Measurements from ENCODE around the gene VEGFC. TPM values are rescaled to one million over a fixed set of nuclear protein-coding genes. Genes with fewer than 3 reads are reported as not detected.
A peak's percentile ranks its signal among the peaks of the same experiment; 100 is the strongest.

Gene VEGFC
- total RNA-seq, 1 experiment from 2014 or later, result 11.1 TPM

GRCh38 chr4:176769514-176769913 lies 23.2 kb downstream of the VEGFC start:
- Mint-ChIP-seq H3K27ac (ENCODE audit: low read depth, unreplicated experiment) (peak overlapping the region; percentile 80), H3K4me3 (ENCODE audit: unreplicated experiment) (no peak overlapping the region), H3K27me3 (ENCODE audit: insufficient read depth, unreplicated experiment) (no peaks in the 10 kb centered on the region), H3K4me1 (ENCODE audit: insufficient read depth, unreplicated experiment) (peaks cover 22% of the 10 kb centered on the region), H3K9me3 (ENCODE audit: unreplicated experiment) (no peaks in the 10 kb centered on the region), H3K36me3 (ENCODE audit: insufficient read depth, unreplicated experiment) (no peaks in the 10 kb centered on the region)
- TF ChIP-seq, protein P1, sequence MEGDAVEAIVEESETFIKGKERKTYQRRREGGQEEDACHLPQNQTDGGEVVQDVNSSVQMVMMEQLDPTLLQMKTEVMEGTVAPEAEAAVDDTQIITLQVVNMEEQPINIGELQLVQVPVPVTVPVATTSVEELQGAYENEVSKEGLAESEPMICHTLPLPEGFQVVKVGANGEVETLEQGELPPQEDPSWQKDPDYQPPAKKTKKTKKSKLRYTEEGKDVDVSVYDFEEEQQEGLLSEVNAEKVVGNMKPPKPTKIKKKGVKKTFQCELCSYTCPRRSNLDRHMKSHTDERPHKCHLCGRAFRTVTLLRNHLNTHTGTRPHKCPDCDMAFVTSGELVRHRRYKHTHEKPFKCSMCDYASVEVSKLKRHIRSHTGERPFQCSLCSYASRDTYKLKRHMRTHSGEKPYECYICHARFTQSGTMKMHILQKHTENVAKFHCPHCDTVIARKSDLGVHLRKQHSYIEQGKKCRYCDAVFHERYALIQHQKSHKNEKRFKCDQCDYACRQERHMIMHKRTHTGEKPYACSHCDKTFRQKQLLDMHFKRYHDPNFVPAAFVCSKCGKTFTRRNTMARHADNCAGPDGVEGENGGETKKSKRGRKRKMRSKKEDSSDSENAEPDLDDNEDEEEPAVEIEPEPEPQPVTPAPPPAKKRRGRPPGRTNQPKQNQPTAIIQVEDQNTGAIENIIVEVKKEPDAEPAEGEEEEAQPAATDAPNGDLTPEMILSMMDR (IDR thresholded peaks at IDR 0.05; ENCODE audit: unreplicated experiment), result no peak
- intact Hi-C loops (cut with micrococcal nuclease), result no loop called here
- POLR2A ChIA-PET, result interaction anchor here (0.7 to 1.8 kb wide), 12 partner anchors 9 to 247 kb away, joined by 3 to 12 read pairs (median 4); no protein-coding TSS in a partner anchor
- BruUV-seq (replicated peaks), result no TSS peak
- CTCF ChIA-PET, result interaction anchor here (0.7 to 2.2 kb wide), 6 partner anchors 11 to 481 kb away, joined by 3 to 5 read pairs (median 4); no protein-coding TSS in a partner anchor
- DNase-seq (ENCODE audit: unreplicated experiment), result peak; percentile 87

DNA sequence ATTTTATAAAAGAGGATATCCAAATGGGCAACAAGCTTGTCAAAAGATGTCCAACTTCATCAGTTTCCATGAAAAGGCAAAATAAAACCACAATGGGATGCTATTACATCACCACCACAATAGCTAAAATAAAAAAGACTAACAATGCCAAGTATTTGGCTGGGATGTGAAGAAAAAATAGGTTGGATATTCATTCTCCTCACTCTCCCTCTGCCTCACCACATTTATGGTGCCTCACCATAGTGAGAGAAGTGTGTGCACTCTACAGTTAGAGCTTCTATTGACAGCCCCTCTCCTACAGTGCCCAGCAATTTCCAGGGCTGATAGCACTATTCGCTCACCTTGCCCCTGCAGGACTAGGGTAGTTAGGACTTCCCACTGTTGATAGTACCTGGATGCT lies 25.5 kb downstream of the VEGFC start:
- DNase-seq (ENCODE audit: unreplicated experiment), result no peak
- H3K4me1 Mint-ChIP-seq (ENCODE audit: insufficient read depth, unreplicated experiment), result peaks cover 29% of the 10 kb centered on the region
- H3K4me3 Mint-ChIP-seq (ENCODE audit: unreplicated experiment), result no peak overlapping the region
- no peaks in the 10 kb centered on the region for H3K9me3 Mint-ChIP-seq (ENCODE audit: unreplicated experiment)
- no peaks in the 10 kb centered on the region for H3K36me3 Mint-ChIP-seq (ENCODE audit: insufficient read depth, unreplicated experiment)
- ChIA-PET CTCF (interaction anchor here (0.6 to 1.4 kb wide), 3 partner anchors 11 to 1312 kb away, joined by 3 to 6 read pairs (median 4); no protein-coding TSS in a partner anchor), POLR2A (interaction anchor here (0.7 to 1.2 kb wide), 2 partner anchors 10 to 24 kb away, joined by 4 to 6 read pairs; no protein-coding TSS in a partner anchor)
- H3K27me3 Mint-ChIP-seq (ENCODE audit: insufficient read depth, unreplicated experiment), result no peaks in the 10 kb centered on the region
- TF ChIP-seq, protein P1 (IDR thresholded peaks at IDR 0.05; ENCODE audit: unreplicated experiment), result no peak
- intact Hi-C loops (cut with micrococcal nuclease), result no loop called here
- H3K27ac Mint-ChIP-seq (ENCODE audit: low read depth, unreplicated experiment), result no peak overlapping the region
- no TSS peak for BruUV-seq (replicated peaks)

GRCh38 chr4:176762661-176763308 lies 29.9 kb downstream of the VEGFC start:
- no peaks in the 10 kb centered on the region for H3K27me3 Mint-ChIP-seq (ENCODE audit: insufficient read depth, unreplicated experiment)
- H3K36me3 Mint-ChIP-seq (ENCODE audit: insufficient read depth, unreplicated experiment), result no peaks in the 10 kb centered on the region
- no TSS peak for BruUV-seq (replicated peaks)
- no peak overlapping the region for H3K27ac Mint-ChIP-seq (ENCODE audit: low read depth, unreplicated experiment)
- intact Hi-C loops (cut with micrococcal nuclease), result no loop called here
- CTCF ChIA-PET, result interaction anchor here (1.2 kb wide), 1 partner anchor 285 kb away, joined by 3 read pairs; no protein-coding TSS in a partner anchor
- H3K4me3 Mint-ChIP-seq (ENCODE audit: unreplicated experiment), result no peak overlapping the region
- POLR2A ChIA-PET, result interaction anchor here (0.6 kb wide), 1 partner anchor 18 kb away, joined by 3 read pairs; no protein-coding TSS in a partner anchor
- TF ChIP-seq, protein P1 (IDR thresholded peaks at IDR 0.05; ENCODE audit: unreplicated experiment), result no peak
- peaks cover 17% of the 10 kb centered on the region for H3K4me1 Mint-ChIP-seq (ENCODE audit: insufficient read depth, unreplicated experiment)
- no peaks in the 10 kb centered on the region for H3K9me3 Mint-ChIP-seq (ENCODE audit: unreplicated experiment)
- DNase-seq (ENCODE audit: unreplicated experiment), result no peak

DNA sequence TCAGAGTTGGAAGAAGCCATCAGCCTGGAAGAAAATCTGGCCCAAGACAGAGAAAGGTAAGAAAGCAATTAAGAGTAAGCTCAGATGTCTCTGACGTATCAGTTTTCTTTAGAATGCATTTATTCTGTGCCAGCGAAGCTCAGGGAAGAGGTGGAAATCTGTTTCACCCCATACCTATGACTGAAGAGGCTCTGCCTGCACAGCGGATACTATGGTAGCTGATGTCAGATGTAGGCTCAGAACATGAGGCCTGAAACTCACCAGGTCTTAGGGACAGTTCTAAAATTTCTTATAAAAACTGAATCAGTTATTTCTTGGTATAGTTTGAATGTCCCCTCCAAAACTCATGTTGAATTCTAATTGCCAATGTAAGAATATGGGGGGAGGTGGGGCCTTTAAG lies 30.9 kb downstream of the VEGFC start:
- no peaks in the 10 kb centered on the region for H3K27me3 Mint-ChIP-seq (ENCODE audit: insufficient read depth, unreplicated experiment)
- ChIA-PET CTCF (interaction anchor here (0.6 kb wide), 1 partner anchor 12 kb away, joined by 4 read pairs; no protein-coding TSS in a partner anchor), POLR2A (no interaction called here)
- H3K9me3 Mint-ChIP-seq (ENCODE audit: unreplicated experiment), result no peaks in the 10 kb centered on the region
- no peaks in the 10 kb centered on the region for H3K36me3 Mint-ChIP-seq (ENCODE audit: insufficient read depth, unreplicated experiment)
- H3K4me3 Mint-ChIP-seq (ENCODE audit: unreplicated experiment), result no peak overlapping the region
- DNase-seq (ENCODE audit: unreplicated experiment), result no peak
- H3K4me1 Mint-ChIP-seq (ENCODE audit: insufficient read depth, unreplicated experiment), result peaks cover 13% of the 10 kb centered on the region
- H3K27ac Mint-ChIP-seq (ENCODE audit: low read depth, unreplicated experiment), result no peak overlapping the region
- TF ChIP-seq, protein P1 (IDR thresholded peaks at IDR 0.05; ENCODE audit: unreplicated experiment), result no peak
- intact Hi-C loops (cut with micrococcal nuclease), result no loop called here
- BruUV-seq (replicated peaks), result no TSS peak
